ENCODE measurements around the gene ZNF658.
"Not testable (repeated sequence)": the region's sequence is repeated elsewhere in the genome, so short reads cannot be mapped to it uniquely, and the experiment has no call there.

ZNF658 gene

DNA sequence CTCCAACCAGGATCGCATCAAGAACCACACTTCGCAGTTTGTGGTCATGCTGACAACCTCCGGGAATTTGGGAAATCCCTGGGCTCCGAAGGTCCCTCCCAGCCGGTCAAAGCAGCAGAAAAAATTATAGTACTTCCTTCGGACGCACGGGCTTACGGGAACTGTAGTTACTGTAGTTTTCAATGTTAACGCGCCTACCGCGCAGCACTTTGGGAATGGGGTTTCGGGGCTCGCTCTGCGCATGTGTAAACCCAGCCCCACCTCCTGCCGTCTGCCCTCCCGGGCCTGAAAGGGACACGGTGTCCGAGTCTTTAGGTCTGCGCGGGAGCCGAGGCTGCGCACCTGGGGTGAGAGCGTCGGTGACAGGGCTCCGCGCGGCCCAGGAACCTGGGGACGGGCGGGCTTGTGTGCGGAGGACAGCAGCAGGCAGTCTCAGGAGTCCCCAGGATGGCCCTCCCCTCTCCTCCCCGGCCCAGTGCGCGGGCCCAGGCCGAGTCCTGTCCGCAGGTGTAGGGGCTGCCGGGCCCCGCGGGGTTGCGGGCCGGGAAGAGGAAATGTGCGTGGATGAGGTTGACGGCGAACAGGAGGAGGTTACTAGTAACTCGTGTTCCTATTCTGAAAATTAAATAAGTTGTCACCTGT, at the start of gene ZNF658:
ZNF658 (plus strand) TSS at position 236 of the 642 bp plus-strand sequence. CDS start 2,837 bp downstream, outside the sequence.
- peak; percentile 45 to 62 for DNase-seq (ENCODE audit: low read depth in 2 of 2)

DNA sequence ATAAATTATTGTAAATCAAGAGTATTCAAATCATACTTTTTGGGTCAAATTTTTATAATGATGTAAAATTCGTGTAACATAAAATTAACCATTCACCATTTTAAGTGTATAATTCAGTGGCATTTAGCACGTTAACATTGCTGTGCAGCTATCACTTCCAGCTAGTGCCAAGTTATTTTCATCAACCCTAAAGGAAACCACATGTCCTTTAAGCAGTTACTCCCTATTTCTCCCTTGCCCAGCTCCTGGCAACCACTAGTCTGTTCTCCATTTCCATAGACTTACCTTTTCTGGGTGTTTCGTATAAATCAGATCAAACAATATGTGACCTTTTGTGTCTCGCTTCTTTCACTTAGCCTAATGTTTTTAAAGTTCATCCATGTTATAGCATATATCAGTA, 38.8 kb upstream of the ZNF658 start:
- not testable (repeated sequence) for DNase-seq (ENCODE audit: low read depth in 2 of 2)

- DNase-seq (ENCODE audit: low read depth in 2 of 2): not testable (repeated sequence)
Measured at GRCh38 chr9:66868660-66869059, 31.9 kb upstream of the ZNF658 start.

DNA sequence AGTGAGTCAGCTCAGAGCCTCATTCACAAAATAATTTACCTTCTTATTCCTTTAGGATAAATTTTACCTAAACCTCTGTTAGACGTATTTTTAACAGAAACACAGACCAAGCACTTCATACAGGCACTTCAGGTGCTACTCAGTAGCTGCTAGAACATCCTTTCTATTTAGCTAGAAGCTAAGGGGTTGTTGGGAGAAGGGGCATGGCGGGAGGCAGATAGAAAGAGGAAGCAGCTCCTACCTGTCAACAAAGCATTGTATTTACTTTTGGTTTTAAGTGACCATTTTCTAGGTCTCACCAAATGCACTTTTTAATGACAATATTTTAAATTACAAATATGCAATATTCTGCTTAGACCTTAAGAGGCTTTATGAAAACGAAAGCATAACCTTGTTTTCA, 19.9 kb upstream of the ZNF658 start:
- DNase-seq (ENCODE audit: low read depth in 2 of 2): not testable (repeated sequence)

GRCh38 chr9:66881847-66882246, 18.7 kb upstream of the ZNF658 start:
- DNase-seq (ENCODE audit: low read depth in 2 of 2): not testable (repeated sequence)

- not testable (repeated sequence) for DNase-seq (ENCODE audit: low read depth in 2 of 2)
Measured at GRCh38 chr9:66890334-66890733, 10.2 kb upstream of the ZNF658 start.

DNA sequence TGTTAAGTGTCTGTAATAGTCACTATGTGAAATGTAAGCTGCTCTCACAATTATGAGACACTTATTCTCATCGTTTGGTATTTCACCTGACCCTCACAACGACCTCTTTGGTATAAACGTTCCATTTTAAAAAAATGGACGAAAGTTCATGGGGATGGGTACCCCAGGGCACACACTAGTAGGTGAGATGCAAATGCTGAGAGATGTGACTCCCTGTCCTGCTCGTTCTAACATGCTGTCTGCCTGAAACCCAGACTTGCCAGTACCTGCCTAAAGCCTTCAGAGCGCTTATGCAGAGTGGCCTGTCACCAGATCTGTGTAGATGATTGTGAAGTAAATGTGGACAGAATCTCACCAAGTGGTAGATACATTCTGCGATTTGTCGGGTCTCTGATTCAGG, 616 bp downstream of the ZNF658 start:
- DNase-seq (ENCODE audit: low read depth in 2 of 2): not testable (repeated sequence)

- not testable (repeated sequence) for DNase-seq (ENCODE audit: low read depth in 2 of 2)
Measured at GRCh38 chr9:66909560-66909959, 9.0 kb downstream of the ZNF658 start.

DNA sequence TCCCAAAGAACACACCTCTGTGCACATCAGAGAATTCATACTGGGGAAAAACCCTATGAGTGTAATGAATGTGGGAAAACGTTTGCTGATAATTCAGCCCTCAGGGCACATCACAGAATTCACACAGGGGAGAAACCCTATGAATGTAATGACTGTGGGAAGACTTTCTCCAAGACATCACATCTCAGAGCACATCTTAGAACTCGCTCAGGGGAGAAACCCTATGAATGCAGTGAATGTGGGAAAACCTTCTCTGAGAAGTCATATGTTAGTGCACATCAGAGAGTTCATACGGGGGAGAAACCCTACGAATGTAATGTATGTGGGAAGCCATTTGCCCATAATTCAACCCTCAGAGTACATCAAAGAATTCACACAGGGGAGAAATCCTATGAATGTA, 19.5 kb downstream of the ZNF658 start:
- DNase-seq (ENCODE audit: low read depth in 2 of 2): not testable (repeated sequence)

- not testable (repeated sequence) for DNase-seq (ENCODE audit: low read depth in 2 of 2)
Measured at GRCh38 chr9:66936194-66936870, 35.8 kb downstream of the ZNF658 start.

- DNase-seq (ENCODE audit: low read depth in 2 of 2): not testable (repeated sequence)
Measured at GRCh38 chr9:66937662-66938061, 37.1 kb downstream of the ZNF658 start.

- not testable (repeated sequence) for DNase-seq (ENCODE audit: low read depth in 2 of 2)
Measured at GRCh38 chr9:66938322-66938721, 37.8 kb downstream of the ZNF658 start.

GRCh38 chr9:66939878-66940830, 39.6 kb downstream of the ZNF658 start:
- DNase-seq (ENCODE audit: low read depth in 2 of 2): not testable (repeated sequence)

DNA sequence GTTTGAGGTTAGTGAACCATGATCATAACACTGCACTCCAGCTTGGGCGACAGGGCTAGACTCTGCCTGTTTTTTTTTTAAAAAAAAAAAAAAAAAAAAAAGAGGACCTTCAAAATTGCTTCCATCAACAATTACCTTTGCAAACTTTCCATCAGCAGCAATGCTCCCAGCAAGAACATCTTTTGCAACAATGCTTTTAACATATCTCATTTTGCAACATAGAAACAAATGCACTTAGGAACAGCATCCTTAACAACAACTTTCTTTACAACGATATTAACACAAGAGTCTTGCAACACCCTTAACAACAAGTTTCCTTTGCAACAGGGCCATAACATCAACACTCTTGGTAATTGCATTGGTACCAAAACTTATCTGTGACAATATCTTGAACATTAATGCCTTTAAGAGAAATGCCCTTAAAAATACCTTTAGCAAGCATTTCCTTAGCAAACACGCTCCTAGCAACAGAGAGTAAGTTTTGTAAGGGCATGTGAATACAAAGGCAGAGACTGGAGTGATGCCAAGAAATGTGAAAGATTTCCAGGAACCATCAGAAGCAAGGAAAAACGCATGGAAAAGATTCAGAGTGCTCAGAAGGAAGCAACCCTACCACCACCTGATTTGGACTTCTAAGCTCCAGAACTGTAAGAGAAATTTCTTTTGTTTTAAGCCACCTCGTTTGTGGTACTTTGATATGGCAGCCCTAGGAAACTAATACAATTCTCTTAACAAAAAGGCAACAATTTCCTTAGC, 42.1 kb downstream of the ZNF658 start:
- not testable (repeated sequence) for DNase-seq (ENCODE audit: low read depth in 2 of 2)

- not testable (repeated sequence) for DNase-seq (ENCODE audit: low read depth in 2 of 2)
Measured at GRCh38 chr9:66952576-66952975, 52.1 kb downstream of the ZNF658 start.
